ENCODE results near the gene CTSK.
A peak's percentile ranks its signal among the peaks of the same experiment; 100 is the strongest.

Gene CTSK

DNA sequence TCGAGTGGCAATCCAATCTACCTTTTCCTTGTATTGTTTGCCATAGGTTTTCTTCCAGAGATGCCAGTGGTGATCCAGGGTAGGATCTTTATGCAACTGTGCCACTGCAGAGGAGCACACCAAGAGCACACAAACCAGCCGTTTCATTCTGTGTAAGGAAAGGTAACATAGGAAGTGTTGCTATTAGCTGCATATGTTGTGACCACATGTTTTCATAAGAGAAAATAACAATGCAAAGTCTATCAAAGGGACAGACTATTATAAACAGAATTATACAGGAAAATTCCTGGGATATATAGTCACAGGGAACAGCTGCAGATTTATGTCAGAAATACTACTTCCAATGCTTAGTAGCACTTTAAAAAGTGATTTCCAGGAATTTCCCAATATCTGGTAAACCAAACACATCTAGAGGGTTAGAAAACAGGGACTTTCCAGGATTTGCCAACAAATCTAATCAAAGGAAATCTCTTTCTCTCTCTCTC lies 43.4 kb downstream of the CTSK start:
- H3K4me3 Mint-ChIP-seq: peak overlapping the region; percentile 89 to 96
- DNase-seq (peak in 1 of 3 experiments; percentile 5), ATAC-seq (replicated peaks) (peak; percentile 79)
- no peaks in the 10 kb centered on the region for H3K27me3 Mint-ChIP-seq
- peaks cover 18% of the 10 kb centered on the region for H3K36me3 Mint-ChIP-seq (ENCODE audit: insufficient read depth)
- H3K27ac Mint-ChIP-seq: peak overlapping the region; percentile 96 to 97
- no peaks in the 10 kb centered on the region for H3K9me3 Mint-ChIP-seq
- H3K4me1 Mint-ChIP-seq (ENCODE audit: low read depth in 2 of 2): peaks cover 31 to 42% of the 10 kb centered on the region in 2 donors

DNA sequence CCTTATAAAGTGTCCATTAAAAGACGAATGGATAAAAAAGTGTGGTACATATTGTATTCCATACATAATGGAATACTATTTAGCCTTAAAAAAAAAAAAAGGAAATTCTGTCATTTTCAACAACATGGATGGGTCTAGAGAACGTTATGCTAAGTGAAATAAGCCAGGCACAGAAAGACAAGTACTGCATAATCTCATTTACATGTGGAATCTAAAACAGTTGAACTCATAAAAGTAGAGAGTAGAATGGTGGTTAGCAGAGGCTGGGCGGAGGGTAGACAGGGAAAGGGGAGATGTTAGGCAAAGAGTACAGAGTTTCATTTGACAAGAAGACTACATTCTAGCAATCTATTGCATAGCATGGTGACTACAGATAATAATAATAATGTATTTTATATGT lies 45.0 kb downstream of the CTSK start:
- no peaks in the 10 kb centered on the region for H3K27me3 Mint-ChIP-seq

DNA sequence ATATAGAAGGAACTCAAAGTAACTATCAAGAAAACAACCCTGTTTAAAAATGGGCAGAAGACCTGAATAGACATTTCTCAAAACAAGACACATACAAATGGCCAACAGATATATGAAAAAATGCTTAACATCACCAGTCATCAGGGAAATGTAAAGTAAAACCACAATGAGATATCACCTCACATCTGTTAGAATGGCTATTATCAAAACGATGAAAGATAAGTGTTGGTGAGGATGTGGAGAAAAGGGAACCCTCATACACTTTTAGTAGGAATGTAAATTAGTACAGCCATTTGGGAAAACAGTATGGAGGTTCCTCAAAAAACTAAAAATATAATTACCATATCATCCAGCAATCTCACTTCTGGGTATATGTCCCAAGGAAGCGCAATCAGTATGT lies 45.5 kb downstream of the CTSK start:
- ATAC-seq (replicated peaks): no peak
- Mint-ChIP-seq H3K4me3 (peak overlapping the region; percentile 13 to 21), H3K36me3 (ENCODE audit: insufficient read depth) (peaks cover 24% of the 10 kb centered on the region), H3K27me3 (no peaks in the 10 kb centered on the region), H3K9me3 (no peaks in the 10 kb centered on the region), H3K27ac (peak overlapping the region; percentile 2 to 36), H3K4me1 (ENCODE audit: low read depth in 2 of 2) (peaks cover 31 to 45% of the 10 kb centered on the region in 2 donors)
- no peak for DNase-seq

More for the DNA sequence above, 45.0 kb downstream of the CTSK start:
- peaks cover 20% of the 10 kb centered on the region for H3K36me3 Mint-ChIP-seq (ENCODE audit: insufficient read depth)
- H3K4me1 Mint-ChIP-seq (ENCODE audit: low read depth in 2 of 2): peaks cover 31 to 45% of the 10 kb centered on the region in 2 donors
- DNase-seq (no peak), ATAC-seq (replicated peaks) (no peak)
- peak overlapping the region; percentile 7 to 21 for H3K4me3 Mint-ChIP-seq
- H3K27ac Mint-ChIP-seq: peak overlapping the region in 1 of 2 donors; percentile 2
- no peaks in the 10 kb centered on the region for H3K9me3 Mint-ChIP-seq

DNA sequence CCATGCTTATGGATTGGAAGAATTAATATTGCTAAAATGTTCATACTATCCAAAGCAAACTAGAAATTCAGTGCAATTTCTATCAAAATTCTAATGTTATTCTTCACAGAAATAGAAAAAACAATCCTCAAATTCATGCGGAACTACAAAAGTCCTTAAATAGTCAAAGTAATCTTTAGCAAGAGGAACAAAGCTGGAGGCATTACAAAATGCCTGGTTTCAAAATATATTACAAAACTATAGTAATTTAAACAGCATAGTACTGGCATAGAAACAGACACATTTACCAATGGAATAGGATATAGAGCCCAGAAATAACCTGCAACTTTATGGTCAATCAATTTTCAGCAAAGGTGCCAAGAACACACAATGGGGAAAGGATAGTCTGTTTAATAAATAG lies 46.3 kb downstream of the CTSK start:
- Mint-ChIP-seq H3K27ac (peak overlapping the region in 1 of 2 donors; percentile 36), H3K36me3 (ENCODE audit: insufficient read depth) (peaks cover 31% of the 10 kb centered on the region), H3K4me3 (peak overlapping the region in 1 of 2 donors; percentile 55), H3K4me1 (ENCODE audit: low read depth in 2 of 2) (peaks cover 31 to 45% of the 10 kb centered on the region in 2 donors), H3K27me3 (no peaks in the 10 kb centered on the region), H3K9me3 (no peaks in the 10 kb centered on the region)
- no peak for DNase-seq
- ATAC-seq (replicated peaks): no peak

DNA sequence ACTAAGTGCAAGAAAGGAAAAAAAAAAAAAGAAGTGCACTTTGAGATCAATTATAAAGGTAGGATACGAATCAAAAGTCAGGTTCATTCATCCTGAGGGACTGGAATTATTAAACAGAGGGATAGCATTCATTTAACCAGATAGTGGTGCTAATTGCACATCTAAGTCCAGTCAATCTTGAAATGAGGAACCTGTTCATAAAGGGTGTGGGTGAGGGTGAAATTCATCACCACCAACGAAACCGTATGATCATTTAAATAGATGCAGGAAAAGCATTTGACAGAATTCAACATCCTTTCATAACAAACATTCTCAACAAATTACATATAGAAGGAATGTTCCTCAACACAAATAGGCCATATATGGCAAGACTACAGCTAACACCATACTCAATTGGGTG lies 48.0 kb downstream of the CTSK start:
- H3K9me3 Mint-ChIP-seq: no peaks in the 10 kb centered on the region
- DNase-seq (no peak), ATAC-seq (replicated peaks) (no peak)
- no peak overlapping the region for H3K27ac Mint-ChIP-seq
- H3K4me3 Mint-ChIP-seq: peak overlapping the region in 1 of 2 donors; percentile 29
- H3K27me3 Mint-ChIP-seq: no peaks in the 10 kb centered on the region
- peaks cover 43% of the 10 kb centered on the region for H3K36me3 Mint-ChIP-seq (ENCODE audit: insufficient read depth)
- peaks cover 25 to 39% of the 10 kb centered on the region in 2 donors for H3K4me1 Mint-ChIP-seq (ENCODE audit: low read depth in 2 of 2)

DNA sequence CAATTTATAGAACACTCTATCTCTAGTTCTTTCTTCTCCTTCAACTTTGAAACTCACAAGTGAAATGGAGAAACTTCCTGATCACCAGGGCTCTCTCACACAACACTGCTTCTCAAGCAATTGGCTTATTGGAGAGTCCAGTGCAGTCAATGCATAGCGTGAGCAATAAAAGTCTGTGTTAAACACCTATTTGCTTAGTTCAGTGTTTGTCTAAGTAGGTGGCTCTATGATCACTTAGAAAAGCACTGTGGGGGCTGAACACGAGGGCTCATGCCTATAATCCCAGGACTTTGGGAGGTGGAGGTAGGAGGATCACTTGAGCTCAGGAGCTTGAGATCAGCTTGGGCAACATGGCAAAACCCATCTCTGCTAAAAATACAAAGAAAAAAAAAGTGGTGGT lies 54.6 kb downstream of the CTSK start:
- no peaks in the 10 kb centered on the region for H3K27me3 Mint-ChIP-seq
- no peak overlapping the region for H3K27ac Mint-ChIP-seq
- no peaks in the 10 kb centered on the region for H3K4me1 Mint-ChIP-seq (ENCODE audit: low read depth in 2 of 2)
- no peak overlapping the region for H3K4me3 Mint-ChIP-seq
- no peak for DNase-seq
- H3K36me3 Mint-ChIP-seq (ENCODE audit: insufficient read depth): peaks cover 76% of the 10 kb centered on the region
- no peaks in the 10 kb centered on the region for H3K9me3 Mint-ChIP-seq
- ATAC-seq (replicated peaks): no peak

DNA sequence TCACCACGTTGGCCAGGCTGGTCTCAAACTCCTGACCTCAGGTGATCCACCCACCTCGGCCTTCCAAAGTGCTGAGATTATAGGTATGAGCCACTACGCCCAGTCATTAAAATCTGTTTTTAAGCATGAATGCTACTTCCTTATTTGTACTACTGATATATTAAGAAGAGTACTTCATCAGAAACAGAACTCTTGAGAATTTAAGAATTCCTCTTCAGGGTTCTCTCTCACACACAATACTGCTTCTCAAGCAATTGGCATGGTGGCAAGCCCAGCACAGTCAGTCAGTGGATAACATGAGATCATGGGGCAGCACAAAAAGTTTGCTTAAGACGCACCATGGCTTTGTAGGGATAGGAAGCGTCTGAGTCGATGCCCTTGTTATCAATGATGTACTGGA lies 56.6 kb downstream of the CTSK start:
- no peaks in the 10 kb centered on the region for H3K9me3 Mint-ChIP-seq
- H3K27me3 Mint-ChIP-seq: no peaks in the 10 kb centered on the region
- H3K4me3 Mint-ChIP-seq: no peak overlapping the region
- no peak overlapping the region for H3K27ac Mint-ChIP-seq
- peaks cover 60% of the 10 kb centered on the region for H3K36me3 Mint-ChIP-seq (ENCODE audit: insufficient read depth)
- no peak for ATAC-seq (replicated peaks)
- DNase-seq: no peak
- no peaks in the 10 kb centered on the region for H3K4me1 Mint-ChIP-seq (ENCODE audit: low read depth in 2 of 2)

DNA sequence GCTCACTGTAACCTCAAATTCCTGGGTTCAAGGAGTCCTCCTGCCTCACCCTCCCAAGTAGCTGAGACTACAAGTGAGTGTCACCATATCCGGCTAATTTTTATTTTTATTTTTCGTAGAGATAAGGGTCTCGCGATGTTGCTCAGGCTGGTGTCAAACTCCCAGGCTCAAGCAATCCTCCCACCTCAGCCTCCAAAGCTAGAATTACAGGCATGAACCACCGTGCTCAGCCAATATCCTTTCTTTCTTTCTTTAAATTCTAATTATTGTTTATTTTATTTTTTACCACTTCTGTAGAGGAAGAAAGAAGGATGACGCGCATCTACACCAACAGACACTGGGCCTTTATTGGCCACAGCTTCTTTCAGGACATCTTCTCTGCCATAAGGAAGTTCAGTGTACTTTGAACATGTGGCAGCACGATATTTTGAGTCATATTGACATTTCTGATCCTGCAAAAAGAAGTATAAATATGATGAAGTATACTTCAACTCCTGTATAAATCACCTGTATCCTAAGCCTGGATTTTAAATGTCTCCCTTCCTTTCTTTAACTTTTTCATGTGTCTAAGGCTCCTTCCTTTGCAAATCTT lies 58.2 kb downstream of the CTSK start:
- Mint-ChIP-seq H3K4me1 (ENCODE audit: low read depth in 2 of 2) (no peaks in the 10 kb centered on the region), H3K36me3 (ENCODE audit: insufficient read depth) (peaks cover 46% of the 10 kb centered on the region), H3K9me3 (no peaks in the 10 kb centered on the region), H3K4me3 (no peak overlapping the region), H3K27me3 (no peaks in the 10 kb centered on the region), H3K27ac (peak overlapping the region in 1 of 2 donors; percentile 42)
- ATAC-seq (replicated peaks) (no peak), DNase-seq (no peak)

DNA sequence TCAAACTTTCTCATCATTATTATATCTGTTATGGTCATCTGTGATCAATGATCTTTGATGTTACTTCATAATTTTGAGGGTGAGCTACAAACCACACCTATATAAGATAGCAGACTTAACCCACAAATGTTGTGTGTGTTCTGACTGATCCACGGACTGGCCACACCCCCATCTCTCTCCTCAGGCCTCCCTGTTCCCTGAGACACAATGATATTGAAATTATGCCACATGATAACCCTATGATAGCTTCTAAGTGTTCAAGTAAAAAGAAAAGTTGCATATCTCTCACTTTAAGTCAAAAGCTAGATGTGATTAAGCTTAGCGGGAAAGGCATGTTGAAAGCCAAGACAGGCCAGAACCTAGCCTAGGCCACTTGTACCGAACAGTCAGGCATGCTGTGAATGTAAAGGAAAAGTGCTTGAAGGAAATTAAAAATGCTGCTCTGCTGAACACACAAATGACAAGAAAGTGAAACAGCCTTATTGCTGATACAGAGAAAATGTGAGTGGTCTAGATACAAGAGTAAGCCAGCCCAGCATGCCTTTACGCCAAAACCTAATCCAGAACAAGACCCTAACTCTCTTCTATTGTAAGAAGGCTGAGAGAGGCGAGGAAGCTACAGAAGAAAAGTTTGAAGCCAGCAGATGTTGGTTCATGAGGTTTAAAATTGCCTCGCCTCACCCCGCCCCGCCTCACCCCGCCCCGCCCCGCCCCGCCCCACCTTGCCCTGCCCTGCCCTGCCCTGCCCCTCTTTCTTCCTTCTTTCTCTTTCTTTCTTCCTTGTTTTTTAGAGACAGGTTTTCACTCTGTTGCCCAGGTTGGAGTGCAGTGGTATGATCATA lies 59.0 kb downstream of the CTSK start:
- ATAC-seq (replicated peaks): no peak
- Mint-ChIP-seq H3K36me3 (ENCODE audit: insufficient read depth) (peaks cover 39% of the 10 kb centered on the region), H3K4me1 (ENCODE audit: low read depth in 2 of 2) (no peaks in the 10 kb centered on the region), H3K27me3 (no peaks in the 10 kb centered on the region), H3K27ac (peak overlapping the region in 1 of 2 donors; percentile 42), H3K9me3 (no peaks in the 10 kb centered on the region), H3K4me3 (no peak overlapping the region)
- no peak for DNase-seq
